Activated CD8-positive, alpha-beta memory T cell treated with anti-CD3 and anti-CD28 coated beads, Interleukin-2, amount 10 ng/mL, durations not matched to agents 7 days and 5 days (primary cell): ENCODE measurements around the gene TMTC1. TPM values are rescaled to one million over a fixed set of nuclear protein-coding genes. Genes with fewer than 3 reads are reported as not detected.

Source experiments
- ATAC-seq: fragments of 150-1000 bp; cut with Tn5 transposase; one replicate; pipeline ENCODE4 v1.10.0; 2021; ENCODE audit warnings: moderate library complexity
- CTCF ChIA-PET: fragments of 350-600 bp; sonication (Branson Sonifier 250); formaldehyde crosslinking; loops from one replicate; lab custom pipeline; 2021; ENCODE audit warnings: antibody characterized with exemption; lab: Charles Lee
- DNase-seq: peaks from one replicate; pipeline ENCODE4 v3.0.0-alpha.2; 2020
- H3K27ac Mint-ChIP-seq: one replicate; pipeline ENCODE4 v1.8.0; 2021; ENCODE audit warnings: mild to moderate bottlenecking, mixed read lengths
- H3K27me3 Mint-ChIP-seq: one replicate; pipeline ENCODE4 v1.8.0; 2021; ENCODE audit warnings: mixed read lengths
- H3K36me3 Mint-ChIP-seq: one replicate; pipeline ENCODE4 v1.8.0; 2021; ENCODE audit warnings: mild to moderate bottlenecking, mixed read lengths
- H3K4me1 Mint-ChIP-seq: one replicate; pipeline ENCODE4 v1.8.0; 2021; ENCODE audit warnings: mixed read lengths
- H3K4me3 Mint-ChIP-seq: one replicate; pipeline ENCODE4 v1.8.0; 2021; ENCODE audit warnings: mild to moderate bottlenecking, moderate library complexity, mixed read lengths
- H3K9me3 Mint-ChIP-seq: one replicate; pipeline ENCODE4 v1.8.0; 2022; ENCODE audit warnings: low read depth, mixed read lengths
- total RNA-seq, 2 experiments: library from RNA; stranded (reverse); gene quantifications; one replicate each; pipeline ENCODE4 v1.2.3, GENCODE V29; 2021

The TMTC1 gene
- total RNA-seq, 2 experiments from 2014 or later, result 0.07 to 0.09 TPM

DNA sequence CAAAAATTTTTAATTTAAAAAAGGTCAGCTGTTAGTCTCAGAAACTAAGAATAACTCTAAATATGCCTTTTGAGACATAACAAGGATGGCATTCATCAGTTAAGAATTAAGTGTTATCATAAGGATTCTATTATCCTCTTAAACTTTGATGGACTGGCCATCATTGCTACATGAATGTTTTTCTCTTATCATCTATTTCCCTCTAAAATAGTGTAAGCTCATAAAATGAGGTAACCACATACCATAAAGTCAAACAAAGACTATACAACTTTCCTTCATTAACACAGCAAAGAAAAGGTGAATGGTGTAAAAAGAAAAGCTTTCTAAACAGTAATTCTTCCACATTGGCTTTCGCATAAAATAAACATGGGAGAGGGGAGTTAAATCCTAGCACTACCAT, 41.1 kb downstream of the TMTC1 start:
- no peak overlapping the region for H3K27ac Mint-ChIP-seq
- H3K4me1 Mint-ChIP-seq, result no peaks in the 10 kb centered on the region
- DNase-seq, result no peak

DNA sequence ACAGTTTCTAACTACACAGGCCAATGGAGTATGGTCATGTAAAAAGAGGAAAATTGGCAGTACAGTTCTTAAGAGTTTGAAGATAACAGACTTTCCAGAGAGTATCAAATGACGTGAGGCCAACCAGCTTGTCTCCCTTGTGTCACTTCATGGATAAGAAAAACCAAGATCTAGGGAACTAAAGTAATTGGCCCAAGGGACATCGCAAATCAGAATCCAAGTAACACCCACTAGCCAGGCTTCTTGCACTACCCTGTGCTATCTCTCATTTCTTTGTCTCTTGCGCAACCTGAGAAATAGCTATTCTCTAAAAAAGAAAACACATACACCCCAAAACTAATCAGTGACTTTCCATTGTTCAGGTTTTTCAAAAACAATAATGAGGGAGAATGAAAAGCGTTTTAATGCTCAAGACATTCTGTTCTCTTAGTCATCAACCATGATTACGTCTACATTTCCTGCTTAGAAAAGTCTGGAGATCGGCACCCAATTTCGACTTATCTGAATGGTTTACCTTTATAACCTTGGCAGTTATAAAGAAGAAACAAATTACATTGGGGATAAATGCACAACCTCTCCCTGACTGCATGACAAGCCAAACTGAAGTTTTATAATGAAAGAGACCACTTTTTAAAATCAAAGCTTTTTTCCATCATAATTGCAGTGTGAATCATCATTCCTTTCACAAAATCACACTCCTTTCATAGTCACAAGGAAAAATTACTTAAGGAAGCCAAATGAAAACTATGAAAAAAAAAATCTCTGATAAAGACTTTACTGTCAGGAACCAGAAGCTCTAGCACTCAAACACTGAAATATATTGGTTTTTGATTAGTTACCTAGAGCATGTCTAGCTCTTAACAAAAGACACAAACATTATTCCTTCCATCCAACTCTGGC, 42.1 kb downstream of the TMTC1 start:
- no peaks in the 10 kb centered on the region for H3K36me3 Mint-ChIP-seq
- CTCF ChIA-PET, result no interaction called here
- DNase-seq, result no peak
- H3K27me3 Mint-ChIP-seq, result peaks cover 1% of the 10 kb centered on the region
- no peak overlapping the region for H3K27ac Mint-ChIP-seq
- no peak overlapping the region for H3K4me3 Mint-ChIP-seq
- no peaks in the 10 kb centered on the region for H3K9me3 Mint-ChIP-seq
- no peak for ATAC-seq
- H3K4me1 Mint-ChIP-seq, result no peaks in the 10 kb centered on the region

More for the DNA sequence above, 41.1 kb downstream of the TMTC1 start:
- peaks cover 3% of the 10 kb centered on the region for H3K27me3 Mint-ChIP-seq
- no peaks in the 10 kb centered on the region for H3K9me3 Mint-ChIP-seq
- no peak overlapping the region for H3K4me3 Mint-ChIP-seq
- ATAC-seq, result no peak
- CTCF ChIA-PET, result no interaction called here
- no peaks in the 10 kb centered on the region for H3K36me3 Mint-ChIP-seq

DNA sequence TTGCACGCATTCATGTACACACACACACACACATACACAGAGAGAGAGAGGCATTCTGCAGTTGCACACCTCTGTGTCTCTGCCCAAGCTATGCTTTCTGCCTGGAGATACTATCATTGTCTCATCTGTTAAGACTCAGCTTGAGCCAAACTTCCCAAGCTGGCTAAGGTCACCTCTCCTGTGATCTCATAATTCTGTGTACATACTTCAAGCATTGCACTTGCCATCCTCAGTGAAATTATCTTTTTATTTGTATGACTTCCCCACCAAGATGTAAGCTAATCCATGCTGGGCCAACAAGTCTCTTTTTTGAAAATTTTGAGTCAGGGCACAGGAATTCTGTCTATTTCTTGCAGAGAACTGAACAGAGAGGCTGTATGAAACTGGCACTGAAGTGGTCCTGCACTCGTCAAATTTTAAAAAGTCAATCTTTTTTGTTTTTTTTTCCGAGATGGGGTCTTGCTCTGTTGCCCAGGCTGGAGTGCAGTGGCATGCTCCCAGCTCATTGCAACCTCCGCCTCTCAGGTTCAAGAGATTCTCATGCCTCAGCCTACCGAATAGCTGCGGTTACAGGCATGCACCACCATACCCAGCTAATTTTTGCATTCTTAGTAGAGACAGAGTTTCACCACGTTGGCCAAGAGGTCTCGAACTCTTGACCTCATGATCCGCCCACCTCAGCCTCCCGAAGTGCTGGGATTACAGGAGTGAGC, 44.3 kb downstream of the TMTC1 start:
- Mint-ChIP-seq H3K36me3 (no peaks in the 10 kb centered on the region), H3K4me3 (no peak overlapping the region), H3K27ac (no peak overlapping the region), H3K9me3 (no peaks in the 10 kb centered on the region), H3K4me1 (no peaks in the 10 kb centered on the region), H3K27me3 (no peaks in the 10 kb centered on the region)
- DNase-seq (no peak), ATAC-seq (no peak)
- CTCF ChIA-PET, result no interaction called here

DNA sequence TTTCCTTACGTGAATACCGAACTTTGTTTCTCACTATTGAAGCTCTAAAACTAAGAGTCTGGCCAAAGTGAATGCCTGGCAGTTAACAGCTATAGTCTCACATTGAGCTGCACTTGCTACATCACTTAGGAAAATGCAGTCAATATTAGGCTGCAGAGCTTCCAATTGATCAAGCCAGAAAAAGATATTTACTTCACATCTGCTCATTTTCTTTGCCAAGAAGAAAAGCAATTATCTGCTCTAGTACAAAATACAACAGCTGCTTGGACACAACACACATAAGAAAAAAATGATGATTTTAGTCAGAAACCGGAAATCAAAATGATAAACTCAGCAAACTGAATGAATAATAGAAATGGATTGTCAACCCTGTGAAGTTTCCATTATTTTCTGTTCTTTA, 45.4 kb downstream of the TMTC1 start:
- no peak overlapping the region for H3K27ac Mint-ChIP-seq

DNA sequence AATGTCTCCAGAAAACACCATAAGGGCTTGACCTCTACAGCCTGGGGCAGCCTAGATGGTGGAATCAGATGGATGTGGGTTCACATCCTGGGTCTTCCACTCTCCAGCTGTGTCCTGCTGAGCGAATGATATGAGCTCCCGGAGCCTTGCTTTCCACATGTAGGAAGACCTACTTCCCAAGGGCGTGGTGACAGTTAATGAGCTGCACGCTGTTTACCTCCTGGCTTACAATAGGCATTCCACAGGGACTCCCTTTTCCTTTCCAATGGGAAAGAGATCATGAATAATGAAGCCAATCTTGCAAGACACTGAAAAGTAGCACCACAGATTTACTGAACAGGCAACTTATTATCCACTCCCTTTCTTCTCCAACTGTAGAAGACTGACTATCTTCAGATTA, 46.1 kb downstream of the TMTC1 start:
- Mint-ChIP-seq H3K4me3 (no peak overlapping the region), H3K36me3 (no peaks in the 10 kb centered on the region), H3K27me3 (no peaks in the 10 kb centered on the region), H3K9me3 (no peaks in the 10 kb centered on the region), H3K27ac (no peak overlapping the region), H3K4me1 (peaks cover 2% of the 10 kb centered on the region)
- CTCF ChIA-PET, result no interaction called here
- no peak for ATAC-seq
- no peak for DNase-seq

More for the DNA sequence above, 45.4 kb downstream of the TMTC1 start:
- H3K36me3 Mint-ChIP-seq, result no peaks in the 10 kb centered on the region
- no peaks in the 10 kb centered on the region for H3K9me3 Mint-ChIP-seq
- CTCF ChIA-PET, result no interaction called here
- no peaks in the 10 kb centered on the region for H3K4me1 Mint-ChIP-seq
- no peak for DNase-seq
- no peaks in the 10 kb centered on the region for H3K27me3 Mint-ChIP-seq
- no peak overlapping the region for H3K4me3 Mint-ChIP-seq
- ATAC-seq, result no peak

DNA sequence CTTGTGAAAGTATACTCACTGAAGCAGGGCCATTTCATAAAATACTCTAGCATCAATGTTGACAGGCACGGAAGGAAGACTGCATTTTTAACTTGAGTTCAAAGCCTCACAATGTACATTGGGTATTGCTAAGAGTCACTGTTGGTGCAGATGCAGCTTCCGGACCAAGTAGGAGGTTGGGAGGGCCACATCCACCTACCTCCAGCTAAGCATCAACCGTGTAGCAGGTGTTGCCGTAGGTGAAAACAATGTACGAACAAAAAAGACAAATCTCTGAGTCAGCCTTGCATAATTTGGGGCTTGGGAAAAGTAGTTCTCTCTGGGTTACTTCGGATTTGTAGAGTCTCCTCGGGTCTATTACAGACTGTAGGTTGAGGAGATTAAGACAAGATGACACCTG, 48.1 kb downstream of the TMTC1 start:
- Mint-ChIP-seq H3K27ac (no peak overlapping the region), H3K9me3 (no peaks in the 10 kb centered on the region), H3K36me3 (no peaks in the 10 kb centered on the region), H3K27me3 (no peaks in the 10 kb centered on the region), H3K4me3 (no peak overlapping the region), H3K4me1 (peaks cover 2% of the 10 kb centered on the region)
- ATAC-seq (no peak), DNase-seq (no peak)
- CTCF ChIA-PET, result no interaction called here

DNA sequence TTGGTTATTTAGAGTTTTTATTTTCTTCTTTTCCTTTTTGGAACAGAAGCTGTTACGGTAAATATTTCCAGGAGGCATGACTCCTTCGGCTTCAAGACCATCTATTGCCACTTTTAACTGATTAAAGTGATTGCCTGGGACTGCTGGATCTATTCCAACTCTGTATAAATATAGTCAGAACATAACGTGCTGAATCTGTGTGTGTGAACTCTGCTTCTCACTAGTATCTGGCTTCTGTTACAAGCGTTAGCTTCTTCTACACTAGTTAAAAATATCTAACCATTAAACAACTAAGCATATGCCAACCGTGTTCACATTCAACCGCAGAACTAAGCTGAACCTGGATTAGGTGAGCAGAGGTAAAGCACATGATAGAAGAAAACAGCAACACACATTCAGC, 49.0 kb downstream of the TMTC1 start:
- ATAC-seq (no peak), DNase-seq (no peak)
- no peaks in the 10 kb centered on the region for H3K36me3 Mint-ChIP-seq
- H3K4me3 Mint-ChIP-seq, result no peak overlapping the region
- peaks cover 2% of the 10 kb centered on the region for H3K4me1 Mint-ChIP-seq
- no peaks in the 10 kb centered on the region for H3K27me3 Mint-ChIP-seq
- no peaks in the 10 kb centered on the region for H3K9me3 Mint-ChIP-seq
- H3K27ac Mint-ChIP-seq, result no peak overlapping the region
- CTCF ChIA-PET, result no interaction called here

DNA sequence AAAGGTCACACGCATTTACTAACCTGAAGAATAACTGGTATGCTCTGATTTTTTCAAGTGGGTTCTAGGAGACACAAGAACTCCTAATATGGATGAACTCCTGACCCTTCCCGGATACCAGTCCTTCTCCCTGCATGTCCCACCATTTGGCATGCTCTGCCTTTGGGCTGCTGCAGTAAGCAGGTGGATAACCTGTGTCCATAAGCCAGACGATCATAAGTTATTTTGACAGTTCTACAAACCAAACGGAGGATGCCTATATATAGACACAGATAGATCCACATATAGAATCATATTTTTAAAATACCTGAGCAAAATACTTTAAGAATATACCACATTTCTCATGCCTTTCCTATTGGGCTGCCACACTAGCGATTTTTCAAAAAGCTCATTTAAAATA, 49.4 kb downstream of the TMTC1 start:
- no peak overlapping the region for H3K4me3 Mint-ChIP-seq
- H3K27ac Mint-ChIP-seq, result no peak overlapping the region
- DNase-seq (no peak), ATAC-seq (no peak)
- no peaks in the 10 kb centered on the region for H3K9me3 Mint-ChIP-seq
- peaks cover 2% of the 10 kb centered on the region for H3K4me1 Mint-ChIP-seq
- H3K27me3 Mint-ChIP-seq, result no peaks in the 10 kb centered on the region
- CTCF ChIA-PET, result no interaction called here
- no peaks in the 10 kb centered on the region for H3K36me3 Mint-ChIP-seq

DNA sequence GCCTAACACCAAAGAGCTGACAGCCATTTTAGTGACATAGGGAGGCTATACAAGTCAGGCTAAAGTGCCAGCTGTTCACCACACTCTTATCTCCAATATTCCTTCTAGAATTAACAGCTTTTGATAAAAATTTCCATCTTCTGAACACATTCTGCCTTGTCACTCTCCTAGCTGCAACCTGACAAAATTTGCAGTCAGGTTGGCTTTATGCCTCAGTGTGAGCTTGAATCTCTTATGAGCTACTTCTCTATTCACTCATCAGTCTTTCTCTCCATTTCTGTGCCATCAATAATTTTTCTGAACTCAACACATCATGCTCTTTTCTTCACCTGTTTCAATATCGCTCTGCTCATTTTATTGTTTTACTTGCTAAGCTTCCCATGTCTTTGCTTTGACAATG, 50.2 kb downstream of the TMTC1 start:
- DNase-seq, result no peak
- Mint-ChIP-seq H3K27me3 (no peaks in the 10 kb centered on the region), H3K27ac (no peak overlapping the region), H3K4me1 (peaks cover 2% of the 10 kb centered on the region), H3K9me3 (no peaks in the 10 kb centered on the region), H3K4me3 (no peak overlapping the region), H3K36me3 (no peaks in the 10 kb centered on the region)
- ATAC-seq, result no peak
- CTCF ChIA-PET, result no interaction called here

DNA sequence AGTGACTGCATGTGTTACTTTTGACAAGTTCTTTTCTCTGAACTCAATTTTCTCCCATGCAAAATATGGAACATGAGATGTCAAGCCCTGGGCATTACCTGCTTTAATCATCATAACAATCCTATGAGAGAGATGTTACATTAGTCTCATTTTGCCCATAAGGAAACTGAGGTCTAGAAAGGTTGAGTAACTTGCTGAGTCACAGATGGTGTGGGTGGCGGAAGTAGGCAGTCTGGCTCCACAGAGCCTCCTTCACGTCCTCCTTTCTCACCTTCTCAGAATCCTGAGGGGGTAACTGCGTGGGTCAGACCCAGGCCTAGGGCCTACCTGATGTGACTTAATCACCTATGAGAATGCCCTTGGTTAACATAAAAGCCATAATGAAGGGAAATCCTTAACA, 50.7 kb downstream of the TMTC1 start:
- H3K27me3 Mint-ChIP-seq, result no peaks in the 10 kb centered on the region
- no peak for DNase-seq
- no peak for ATAC-seq
- no peak overlapping the region for H3K27ac Mint-ChIP-seq
- H3K4me1 Mint-ChIP-seq, result peaks cover 2% of the 10 kb centered on the region
- no peak overlapping the region for H3K4me3 Mint-ChIP-seq
- no peaks in the 10 kb centered on the region for H3K36me3 Mint-ChIP-seq
- H3K9me3 Mint-ChIP-seq, result no peaks in the 10 kb centered on the region
- CTCF ChIA-PET, result no interaction called here

DNA sequence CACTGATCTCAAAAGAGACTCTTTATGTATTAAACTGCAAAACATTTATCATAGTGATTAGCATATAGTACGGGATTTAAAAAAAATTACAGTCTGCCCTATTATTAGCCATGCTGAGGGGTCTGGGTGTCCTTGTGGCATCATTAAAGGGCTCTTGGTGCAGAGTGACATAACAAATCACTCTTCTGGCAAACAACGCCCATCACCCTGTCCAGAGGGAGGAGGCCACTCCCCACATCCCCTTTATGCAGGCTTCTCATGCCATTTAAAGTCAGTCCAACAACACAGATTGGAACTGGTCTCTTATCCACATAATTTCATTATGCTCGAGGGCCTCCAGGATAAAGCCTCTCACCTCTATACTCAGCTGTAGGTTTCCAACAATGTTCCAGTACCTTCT, 51.1 kb downstream of the TMTC1 start:
- CTCF ChIA-PET, result no interaction called here
- Mint-ChIP-seq H3K36me3 (no peaks in the 10 kb centered on the region), H3K9me3 (no peaks in the 10 kb centered on the region), H3K27me3 (no peaks in the 10 kb centered on the region), H3K4me1 (peaks cover 2% of the 10 kb centered on the region), H3K4me3 (no peak overlapping the region), H3K27ac (no peak overlapping the region)
- ATAC-seq (no peak), DNase-seq (no peak)

DNA sequence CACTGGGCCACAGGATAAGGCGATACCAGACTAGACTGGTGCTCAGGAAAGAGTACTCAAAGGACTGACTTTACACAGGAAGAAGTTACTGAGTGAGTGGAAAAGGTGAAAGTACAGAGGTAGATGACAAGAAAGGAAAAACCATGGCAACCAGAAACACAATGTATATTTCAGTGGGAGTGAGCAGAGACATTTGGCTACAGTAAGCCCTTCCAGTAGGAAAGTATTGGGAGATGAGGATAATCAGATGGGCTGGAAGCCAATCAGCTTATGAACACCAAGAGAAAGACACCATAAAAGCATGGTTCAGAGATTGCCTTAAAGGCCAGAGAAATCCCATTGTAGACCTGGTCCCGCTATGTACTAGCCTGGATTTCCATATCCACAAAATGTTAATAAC, 51.6 kb downstream of the TMTC1 start:
- H3K27me3 Mint-ChIP-seq, result no peaks in the 10 kb centered on the region
- peaks cover 2% of the 10 kb centered on the region for H3K4me1 Mint-ChIP-seq
- no peak overlapping the region for H3K4me3 Mint-ChIP-seq
- CTCF ChIA-PET, result no interaction called here
- ATAC-seq (no peak), DNase-seq (no peak)
- H3K9me3 Mint-ChIP-seq, result no peaks in the 10 kb centered on the region
- H3K27ac Mint-ChIP-seq, result no peak overlapping the region
- no peaks in the 10 kb centered on the region for H3K36me3 Mint-ChIP-seq

DNA sequence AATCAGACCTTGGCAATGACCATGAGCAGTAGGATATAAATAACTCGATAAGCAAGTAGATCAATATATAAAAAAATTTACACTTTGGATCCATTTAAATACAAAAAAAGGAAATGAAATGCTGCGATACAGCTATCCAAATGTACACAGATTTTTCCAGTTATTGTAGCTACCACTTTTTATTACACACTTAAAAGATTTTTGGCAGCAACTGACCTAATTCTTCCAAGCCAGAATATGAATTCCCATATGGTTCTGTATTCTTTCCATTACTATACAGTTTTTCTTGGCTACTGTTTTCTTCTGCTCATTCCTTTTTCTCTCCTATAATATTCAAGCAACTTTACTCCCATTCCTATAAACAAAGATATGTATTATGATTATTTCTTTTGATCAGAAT, 52.2 kb downstream of the TMTC1 start:
- CTCF ChIA-PET, result no interaction called here
- H3K9me3 Mint-ChIP-seq, result no peaks in the 10 kb centered on the region
- DNase-seq, result no peak
- peaks cover 2% of the 10 kb centered on the region for H3K4me1 Mint-ChIP-seq
- H3K4me3 Mint-ChIP-seq, result no peak overlapping the region
- no peak for ATAC-seq
- H3K36me3 Mint-ChIP-seq, result no peaks in the 10 kb centered on the region
- no peak overlapping the region for H3K27ac Mint-ChIP-seq
- H3K27me3 Mint-ChIP-seq, result no peaks in the 10 kb centered on the region

DNA sequence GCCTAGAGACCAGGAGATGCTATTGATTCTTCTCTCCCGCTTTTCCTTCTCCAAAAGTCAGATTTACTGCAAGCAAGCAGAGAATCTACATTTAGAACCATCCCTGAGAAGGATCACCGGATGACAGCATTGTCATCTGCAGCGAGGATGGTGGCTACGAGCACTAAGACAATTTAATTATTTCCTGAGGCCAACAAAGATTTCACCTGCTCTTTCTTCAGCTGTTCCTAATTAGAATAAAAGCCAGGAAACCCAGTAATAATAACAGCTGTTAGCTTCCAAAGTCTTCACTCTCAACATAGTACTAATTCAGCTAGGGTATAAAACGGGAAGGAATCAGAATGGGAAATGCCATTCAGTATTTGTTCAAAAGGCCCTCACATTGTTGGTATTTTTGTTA, 53.3 kb downstream of the TMTC1 start:
- Mint-ChIP-seq H3K27me3 (no peaks in the 10 kb centered on the region), H3K4me1 (peaks cover 2% of the 10 kb centered on the region), H3K36me3 (no peaks in the 10 kb centered on the region), H3K9me3 (no peaks in the 10 kb centered on the region), H3K27ac (no peak overlapping the region), H3K4me3 (no peak overlapping the region)
- DNase-seq (no peak), ATAC-seq (no peak)
- CTCF ChIA-PET, result no interaction called here
